Activated T-cell treated with anti-CD3 and anti-CD28 coated beads for 24 hours (primary cell): Measurements from ENCODE around the gene ATG16L2.
"Not testable (repeated sequence)": the region's sequence is repeated elsewhere in the genome, so short reads cannot be mapped to it uniquely, and the experiment has no call there.

Source experiments
- DNase-seq: peaks from one replicate; pipeline ENCODE4 v3.0.0-alpha.2; 2020; ENCODE audit warnings: low read depth

Gene ATG16L2

GRCh38 chr11:72826191-72826941 lies 12.2 kb downstream of the ATG16L2 start:
- no peak for DNase-seq

- DNase-seq, result no peak
Measured at GRCh38 chr11:72826942-72827480, 12.8 kb downstream of the ATG16L2 start.

- DNase-seq, result not testable (repeated sequence)
Measured at GRCh38 chr11:72827656-72828055, 13.4 kb downstream of the ATG16L2 start.

GRCh38 chr11:72828081-72828567 lies 13.9 kb downstream of the ATG16L2 start:
- DNase-seq, result no peak

- DNase-seq, result no peak
Measured at GRCh38 chr11:72828692-72829101, 14.5 kb downstream of the ATG16L2 start.

- no peak for DNase-seq
Measured at GRCh38 chr11:72829178-72829577, 15.0 kb downstream of the ATG16L2 start.

- DNase-seq, result no peak
Measured at GRCh38 chr11:72829884-72830533, 15.8 kb downstream of the ATG16L2 start.

- no peak for DNase-seq
Measured at GRCh38 chr11:72831521-72832300, 17.5 kb downstream of the ATG16L2 start.

- DNase-seq, result no peak
Measured at GRCh38 chr11:72832301-72833082, 18.3 kb downstream of the ATG16L2 start.

- DNase-seq, result no peak
Measured at GRCh38 chr11:72833083-72833733, 19.0 kb downstream of the ATG16L2 start.

- DNase-seq, result no peak
Measured at GRCh38 chr11:72833811-72834493, 19.7 kb downstream of the ATG16L2 start.

GRCh38 chr11:72834905-72835304 lies 20.7 kb downstream of the ATG16L2 start:
- no peak for DNase-seq

GRCh38 chr11:72836111-72836510 lies 21.9 kb downstream of the ATG16L2 start:
- no peak for DNase-seq

- DNase-seq, result no peak
Measured at GRCh38 chr11:72838691-72839305, 24.6 kb downstream of the ATG16L2 start.

- DNase-seq, result no peak
Measured at GRCh38 chr11:72840780-72841179, 26.6 kb downstream of the ATG16L2 start.

- no peak for DNase-seq
Measured at GRCh38 chr11:72841397-72841796, 27.2 kb downstream of the ATG16L2 start.

- DNase-seq, result no peak
Measured at GRCh38 chr11:72842126-72842525, 27.9 kb downstream of the ATG16L2 start.

GRCh38 chr11:72842653-72843330 lies 28.6 kb downstream of the ATG16L2 start:
- DNase-seq, result no peak

- DNase-seq, result no peak
Measured at GRCh38 chr11:72844356-72844755, 30.1 kb downstream of the ATG16L2 start.
